HepG2 (cell line): ENCODE measurements around the gene TNFSF9. TPM values are rescaled to one million over a fixed set of nuclear protein-coding genes. Genes with fewer than 3 reads are reported as not detected.

Experiments
- BHLHE40 ChIP-seq: IDR thresholded peaks from 2 replicates; pipeline ENCODE4 v1.6.1; 2011; ENCODE audit warnings: low read length, improper control_type of control experiment
- ELF1 ChIP-seq: sonication (generic); formaldehyde crosslinking; IDR thresholded peaks from 2 replicates; pipeline ENCODE4 v1.4.0; 2020; ENCODE audit warnings: missing genetic modification reagents
- ELF4 ChIP-seq: sonication (generic); formaldehyde crosslinking; IDR thresholded peaks from 2 replicates; pipeline ENCODE4 v1.5.0; 2020; ENCODE audit warnings: missing genetic modification reagents, mild to moderate bottlenecking, moderate library complexity, borderline replicate concordance
- KAT8 ChIP-seq: IDR thresholded peaks from 2 replicates; pipeline ENCODE4 v1.6.1; 2016; ENCODE audit warnings: missing genetic modification reagents, missing compliant biosample characterization
- MTERF4 ChIP-seq: sonication (generic); formaldehyde crosslinking; IDR thresholded peaks from 2 replicates; pipeline ENCODE4 v1.8.0; 2023; ENCODE audit warnings: mild to moderate bottlenecking, missing genetic modification reagents
- NFE2 ChIP-seq: sonication (generic); formaldehyde crosslinking; IDR thresholded peaks from 2 replicates; pipeline ENCODE4 v1.4.0; 2020; ENCODE audit warnings: missing genetic modification reagents
- NFKB2 ChIP-seq: sonication (generic); formaldehyde crosslinking; IDR thresholded peaks from 2 replicates; pipeline ENCODE4 v1.4.0; 2020; ENCODE audit warnings: missing genetic modification reagents, borderline replicate concordance
- PHF8 ChIP-seq: sonication (generic); formaldehyde crosslinking; IDR thresholded peaks from 2 replicates; pipeline ENCODE4 v1.5.0; 2020; ENCODE audit warnings: missing genetic modification reagents
- RBM39 ChIP-seq: fragments of 200-400 bp; formaldehyde crosslinking; IDR thresholded peaks from one replicate; pipeline ENCODE4 v1.6.1; 2018; ENCODE audit warnings: antibody characterized with exemption, mild to moderate bottlenecking, low read depth, low read length; ENCODE audit not compliant: poor library complexity, severe bottlenecking
- SATB2 ChIP-seq: sonication (generic); formaldehyde crosslinking; IDR thresholded peaks from 2 replicates; pipeline ENCODE4 v1.5.0; 2020; ENCODE audit warnings: missing genetic modification reagents
- STAG1 ChIP-seq: sonication (generic); formaldehyde crosslinking; IDR thresholded peaks from 2 replicates; pipeline ENCODE4 v1.4.0; 2020; ENCODE audit warnings: missing genetic modification reagents
- TBX3 ChIP-seq: fragments of 450-650 bp; IDR thresholded peaks from 2 replicates; pipeline ENCODE4 v1.6.1; 2017; ENCODE audit warnings: antibody characterized with exemption, mild to moderate bottlenecking, inconsistent platforms, borderline replicate concordance
- THAP11 ChIP-seq: IDR thresholded peaks from 2 replicates; pipeline ENCODE4 v1.6.1; 2016; ENCODE audit warnings: missing biosample characterization, missing genetic modification reagents
- TOE1 ChIP-seq: sonication (generic); formaldehyde crosslinking; IDR thresholded peaks from 2 replicates; pipeline ENCODE4 v1.4.0; 2020; ENCODE audit warnings: mild to moderate bottlenecking, missing genetic modification reagents
- ZC3H13 ChIP-seq: sonication (generic); formaldehyde crosslinking; IDR thresholded peaks from 2 replicates; pipeline ENCODE4 v1.8.1; 2023; ENCODE audit warnings: mild to moderate bottlenecking, missing genetic modification reagents, moderate library complexity
- ZKSCAN8 ChIP-seq: IDR thresholded peaks from 2 replicates; pipeline ENCODE4 v1.6.1; 2016; ENCODE audit warnings: borderline replicate concordance, missing genetic modification reagents, missing compliant biosample characterization
- ZNF230 ChIP-seq: sonication (generic); formaldehyde crosslinking; IDR thresholded peaks from 2 replicates; pipeline ENCODE4 v1.4.0; 2020; ENCODE audit warnings: mild to moderate bottlenecking, missing genetic modification reagents
- ZNF24 ChIP-seq: fragments of 450-650 bp; IDR thresholded peaks from 2 replicates; pipeline ENCODE4 v1.6.1; 2017; ENCODE audit warnings: antibody characterized with exemption, mild to moderate bottlenecking
- ZNF333 ChIP-seq: sonication (generic); formaldehyde crosslinking; IDR thresholded peaks from 2 replicates; pipeline ENCODE4 v1.4.0; 2020; ENCODE audit warnings: mild to moderate bottlenecking, missing genetic modification reagents, borderline replicate concordance
- ZNF350 ChIP-seq: sonication (generic); formaldehyde crosslinking; IDR thresholded peaks from 2 replicates; pipeline ENCODE4 v1.4.0; 2020; ENCODE audit warnings: mild to moderate bottlenecking, low read depth, missing genetic modification reagents, borderline replicate concordance
- ZNF781 ChIP-seq: sonication (generic); formaldehyde crosslinking; IDR thresholded peaks from 2 replicates; pipeline ENCODE4 v1.5.1; 2020; ENCODE audit warnings: borderline replicate concordance, mild to moderate bottlenecking, missing genetic modification reagents; ENCODE audit errors: not compliant biosample characterization
- ZNF792 ChIP-seq: IDR thresholded peaks from 2 replicates; pipeline ENCODE4 v1.6.1; 2016
- polyA plus RNA-seq, 8 experiments: library from polyadenylated mRNA; depleted of rRNA in 3 of 8; stranded (reverse) in 7 of 8; unstranded in 1 of 8; fragments of >200 nt; fragmentation: Illumina TruSeq in 4 of 8; extraction: Trizol in 4 of 8; gene quantifications; 2 replicates each; pipeline versions ENCODE4 v1.2.1 to v1.2.3, GENCODE V29; 2011 to 2016; ENCODE audit warnings: low read depth in 4 of 8, missing spikeins in 1 of 8, mixed read lengths in 1 of 8; ENCODE audit not compliant: insufficient read depth in 1 of 8
- total RNA-seq, 5 experiments: library from RNA; depleted of rRNA; stranded (reverse); fragments of >200 nt; fragmentation: Illumina TruSeq; extraction: Trizol; gene quantifications; 2 replicates each; pipeline ENCODE4 v1.2.3, GENCODE V29; 2016; ENCODE audit warnings: low read depth in 1 of 5
- TF ChIP-seq, protein P1 (sequence below): sonication (generic); formaldehyde crosslinking; conservative IDR thresholded peaks from 2 replicates; pipeline ENCODE4 v1.8.0; 2022; ENCODE audit warnings: missing genetic modification reagents
- TF ChIP-seq, protein P2 (sequence below): sonication (generic); formaldehyde crosslinking; IDR thresholded peaks from 2 replicates; pipeline ENCODE4 v1.4.0; 2020; ENCODE audit warnings: missing genetic modification reagents

TNFSF9 gene
- total and polyA plus RNA-seq, 2 of the 13 experiments (the other 11 are each of a cell fraction or from before 2014, with no cell fraction given): 1.0 to 1.8 TPM

- TF ChIP-seq ZNF230 (CRISPR knock-in tag): no peak
- TF ChIP-seq ELF4 (CRISPR knock-in tag): no peak
- peak; percentile 39 for TF ChIP-seq ZNF781 (CRISPR knock-in tag)
- TF ChIP-seq NFE2: no peak
- 0 out of 2 replicates have a peak, but pooled peaks have one; percentile 27 for TF ChIP-seq ZC3H13 (CRISPR knock-in tag)
- no peak for TF ChIP-seq ZNF333
- TF ChIP-seq ZNF350 (CRISPR knock-in tag): peak; percentile 54
- TF ChIP-seq, protein P1, sequence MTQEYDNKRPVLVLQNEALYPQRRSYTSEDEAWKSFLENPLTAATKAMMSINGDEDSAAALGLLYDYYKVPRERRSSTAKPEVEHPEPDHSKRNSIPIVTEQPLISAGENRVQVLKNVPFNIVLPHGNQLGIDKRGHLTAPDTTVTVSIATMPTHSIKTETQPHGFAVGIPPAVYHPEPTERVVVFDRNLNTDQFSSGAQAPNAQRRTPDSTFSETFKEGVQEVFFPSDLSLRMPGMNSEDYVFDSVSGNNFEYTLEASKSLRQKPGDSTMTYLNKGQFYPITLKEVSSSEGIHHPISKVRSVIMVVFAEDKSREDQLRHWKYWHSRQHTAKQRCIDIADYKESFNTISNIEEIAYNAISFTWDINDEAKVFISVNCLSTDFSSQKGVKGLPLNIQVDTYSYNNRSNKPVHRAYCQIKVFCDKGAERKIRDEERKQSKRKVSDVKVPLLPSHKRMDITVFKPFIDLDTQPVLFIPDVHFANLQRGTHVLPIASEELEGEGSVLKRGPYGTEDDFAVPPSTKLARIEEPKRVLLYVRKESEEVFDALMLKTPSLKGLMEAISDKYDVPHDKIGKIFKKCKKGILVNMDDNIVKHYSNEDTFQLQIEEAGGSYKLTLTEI (CRISPR knock-in tag): no peak
- TF ChIP-seq ZKSCAN8 (CRISPR knock-in tag): peak; percentile 40; the same call in 1 of the 2 replicates
- TF ChIP-seq PHF8: peak; percentile 53
- TF ChIP-seq ELF1 (CRISPR knock-in tag): peak; percentile 60
- TF ChIP-seq BHLHE40: peak; percentile 41; the same call in 1 of the 2 replicates
- no peak for TF ChIP-seq SATB2
- 0 out of 2 replicates have a peak, but pooled peaks have one; percentile 47 for TF ChIP-seq KAT8 (CRISPR knock-in tag)
- TF ChIP-seq NFKB2 (CRISPR knock-in tag): peak; percentile 76; the same call in 1 of the 2 replicates
- TF ChIP-seq RBM39: peak; percentile 74
- TF ChIP-seq ZNF24: no peak
- TF ChIP-seq TOE1 (CRISPR knock-in tag): no peak
- TF ChIP-seq MTERF4 (CRISPR knock-in tag): 0 out of 2 replicates have a peak, but pooled peaks have one; percentile 49
- TF ChIP-seq ZNF792 (CRISPR knock-in tag): no peak
- no peak for TF ChIP-seq TBX3
- peak; percentile 72 for TF ChIP-seq THAP11
- TF ChIP-seq STAG1 (CRISPR knock-in tag): peak; percentile 86
- TF ChIP-seq, protein P2, sequence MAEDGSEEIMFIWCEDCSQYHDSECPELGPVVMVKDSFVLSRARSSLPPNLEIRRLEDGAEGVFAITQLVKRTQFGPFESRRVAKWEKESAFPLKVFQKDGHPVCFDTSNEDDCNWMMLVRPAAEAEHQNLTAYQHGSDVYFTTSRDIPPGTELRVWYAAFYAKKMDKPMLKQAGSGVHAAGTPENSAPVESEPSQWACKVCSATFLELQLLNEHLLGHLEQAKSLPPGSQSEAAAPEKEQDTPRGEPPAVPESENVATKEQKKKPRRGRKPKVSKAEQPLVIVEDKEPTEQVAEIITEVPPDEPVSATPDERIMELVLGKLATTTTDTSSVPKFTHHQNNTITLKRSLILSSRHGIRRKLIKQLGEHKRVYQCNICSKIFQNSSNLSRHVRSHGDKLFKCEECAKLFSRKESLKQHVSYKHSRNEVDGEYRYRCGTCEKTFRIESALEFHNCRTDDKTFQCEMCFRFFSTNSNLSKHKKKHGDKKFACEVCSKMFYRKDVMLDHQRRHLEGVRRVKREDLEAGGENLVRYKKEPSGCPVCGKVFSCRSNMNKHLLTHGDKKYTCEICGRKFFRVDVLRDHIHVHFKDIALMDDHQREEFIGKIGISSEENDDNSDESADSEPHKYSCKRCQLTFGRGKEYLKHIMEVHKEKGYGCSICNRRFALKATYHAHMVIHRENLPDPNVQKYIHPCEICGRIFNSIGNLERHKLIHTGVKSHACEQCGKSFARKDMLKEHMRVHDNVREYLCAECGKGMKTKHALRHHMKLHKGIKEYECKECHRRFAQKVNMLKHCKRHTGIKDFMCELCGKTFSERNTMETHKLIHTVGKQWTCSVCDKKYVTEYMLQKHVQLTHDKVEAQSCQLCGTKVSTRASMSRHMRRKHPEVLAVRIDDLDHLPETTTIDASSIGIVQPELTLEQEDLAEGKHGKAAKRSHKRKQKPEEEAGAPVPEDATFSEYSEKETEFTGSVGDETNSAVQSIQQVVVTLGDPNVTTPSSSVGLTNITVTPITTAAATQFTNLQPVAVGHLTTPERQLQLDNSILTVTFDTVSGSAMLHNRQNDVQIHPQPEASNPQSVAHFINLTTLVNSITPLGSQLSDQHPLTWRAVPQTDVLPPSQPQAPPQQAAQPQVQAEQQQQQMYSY (CRISPR knock-in tag): peak; percentile 45; the same call in 1 of the 2 replicates
Observed at GRCh38 chr19:6516659-6517291, 14.1 kb upstream of the TNFSF9 start (continued).
